ENCODE results near the gene CDC27.

DNA sequence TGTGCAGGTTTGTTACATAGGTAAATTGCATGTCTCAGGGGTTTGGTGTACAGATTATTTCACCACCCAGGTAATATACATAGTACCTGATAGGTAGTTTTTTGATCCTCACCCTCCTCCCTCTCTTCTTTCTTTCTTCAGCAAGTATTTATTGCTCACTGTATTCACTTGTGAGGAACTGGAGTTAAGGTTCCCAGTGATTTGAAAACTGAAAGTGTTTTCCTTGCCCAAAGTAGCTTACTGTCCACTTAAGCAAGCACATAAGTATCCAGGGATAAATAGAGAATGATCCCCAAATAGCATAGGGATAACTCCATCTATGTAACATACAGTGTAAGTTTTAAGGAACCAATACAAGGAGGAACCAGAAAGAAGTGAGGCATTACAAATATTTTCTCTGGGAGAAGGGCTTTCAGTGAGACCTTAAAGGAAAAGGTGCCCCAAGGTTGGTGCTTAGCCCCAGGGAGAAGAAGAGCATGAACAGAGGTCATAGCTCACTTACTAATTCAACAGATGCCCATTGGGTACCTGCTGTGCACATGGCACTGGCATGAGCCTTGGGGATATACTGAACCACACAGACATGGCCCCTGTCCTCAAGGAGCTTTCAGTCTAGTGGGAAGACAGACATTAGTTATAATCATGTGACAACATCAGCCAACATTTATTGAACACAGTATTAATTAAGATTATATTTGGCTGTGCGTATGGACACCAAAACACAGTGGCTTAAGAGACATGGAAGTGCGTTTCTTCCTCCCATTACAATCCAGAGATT is 37.0 kb upstream of the CDC27 start:
- TF ChIP-seq POLR2AphosphoS5 (IDR thresholded peaks at IDR 0.05) (no peak), CTCF (IDR thresholded peaks at IDR 0.05) (no peak), POLR2A (IDR thresholded peaks at IDR 0.05) (no peak), EP300 (IDR thresholded peaks at IDR 0.05; ENCODE audit: low read depth) (no peak)

Data from transverse colon (tissue), 4 donors.